HUDEP-2 (cell line): ENCODE results near the gene PRR36.
"Not testable (repeated sequence)": the region's sequence is repeated elsewhere in the genome, so short reads cannot be mapped to it uniquely, and the experiment has no call there.

ENCODE experiments used
- DNase-seq, 76 experiments: peaks; one replicate each; lab custom pipeline; 2025; ENCODE audit not compliant: unreplicated experiment in 76 of 76; lab: John Stamatoyannopoulos, UW

PRR36 gene

GRCh38 chr19:7861619-7862412 is 12.4 kb downstream of the PRR36 start:
- DNase-seq = no peak

- DNase-seq = no peak
Measured at GRCh38 chr19:7860714-7861618, 13.2 kb downstream of the PRR36 start.

GRCh38 chr19:7859831-7860713 is 14.1 kb downstream of the PRR36 start:
- no peak for DNase-seq

GRCh38 chr19:7859087-7859486 is 15.1 kb downstream of the PRR36 start:
- not testable (repeated sequence) for DNase-seq

GRCh38 chr19:7858109-7858770 is 15.9 kb downstream of the PRR36 start:
- DNase-seq = peak in 13 of 76 experiments; percentile 15 to 43 (median 24)

GRCh38 chr19:7857727-7858108 is 16.5 kb downstream of the PRR36 start:
- no peak for DNase-seq

- no peak for DNase-seq
Measured at GRCh38 chr19:7856679-7857663, 17.2 kb downstream of the PRR36 start.

GRCh38 chr19:7856109-7856591 is 18.0 kb downstream of the PRR36 start:
- DNase-seq = no peak

- no peak for DNase-seq
Measured at GRCh38 chr19:7855426-7856108, 18.6 kb downstream of the PRR36 start.

- no peak for DNase-seq
Measured at GRCh38 chr19:7853770-7854128, 20.4 kb downstream of the PRR36 start.

- peak in 60 of 76 experiments; percentile 18 to 81 (median 56) for DNase-seq
Measured at GRCh38 chr19:7852851-7853769, 21.1 kb downstream of the PRR36 start.

- no peak for DNase-seq
Measured at GRCh38 chr19:7851623-7852500, 22.3 kb downstream of the PRR36 start.

- DNase-seq = no peak
Measured at GRCh38 chr19:7850945-7851622, 23.1 kb downstream of the PRR36 start.

GRCh38 chr19:7850000-7850813 is 24.0 kb downstream of the PRR36 start:
- DNase-seq = no peak

- DNase-seq = no peak
Measured at GRCh38 chr19:7849631-7849999, 24.6 kb downstream of the PRR36 start.
